Stimulated activated effector memory CD8-positive, alpha-beta T cell treated with anti-CD3 and anti-CD28 coated beads, Interleukin-12 subunit alpha, Interleukin-12 subunit beta, amount 100 ng/mL, for 72 hours (primary cell): ENCODE results near the gene SLAMF1.

Experiments used
- ATAC-seq: fragments of 150-1000 bp; cut with Tn5 transposase; 2 replicates; pipeline ENCODE4 v1.10.0; 2021
- DNase-seq, 2 donors: peaks; one replicate each; pipeline ENCODE4 v3.0.0; 2021 to 2022; ENCODE audit warnings: low spot score in 2 of 2
- H3K27ac Mint-ChIP-seq: one replicate; pipeline ENCODE4 v1.8.0; 2022; ENCODE audit warnings: mild to moderate bottlenecking, mixed read lengths
- H3K36me3 Mint-ChIP-seq: one replicate; pipeline ENCODE4 v1.8.0; 2022; ENCODE audit warnings: mild to moderate bottlenecking, mixed read lengths
- H3K4me1 Mint-ChIP-seq: one replicate; pipeline ENCODE4 v1.8.0; 2022; ENCODE audit warnings: mixed read lengths
- H3K4me3 Mint-ChIP-seq: one replicate; pipeline ENCODE4 v1.8.0; 2022; ENCODE audit warnings: mild to moderate bottlenecking, mixed read lengths
- H3K9me3 Mint-ChIP-seq: one replicate; pipeline ENCODE4 v1.8.0; 2022; ENCODE audit warnings: mixed read lengths

The SLAMF1 gene

DNA sequence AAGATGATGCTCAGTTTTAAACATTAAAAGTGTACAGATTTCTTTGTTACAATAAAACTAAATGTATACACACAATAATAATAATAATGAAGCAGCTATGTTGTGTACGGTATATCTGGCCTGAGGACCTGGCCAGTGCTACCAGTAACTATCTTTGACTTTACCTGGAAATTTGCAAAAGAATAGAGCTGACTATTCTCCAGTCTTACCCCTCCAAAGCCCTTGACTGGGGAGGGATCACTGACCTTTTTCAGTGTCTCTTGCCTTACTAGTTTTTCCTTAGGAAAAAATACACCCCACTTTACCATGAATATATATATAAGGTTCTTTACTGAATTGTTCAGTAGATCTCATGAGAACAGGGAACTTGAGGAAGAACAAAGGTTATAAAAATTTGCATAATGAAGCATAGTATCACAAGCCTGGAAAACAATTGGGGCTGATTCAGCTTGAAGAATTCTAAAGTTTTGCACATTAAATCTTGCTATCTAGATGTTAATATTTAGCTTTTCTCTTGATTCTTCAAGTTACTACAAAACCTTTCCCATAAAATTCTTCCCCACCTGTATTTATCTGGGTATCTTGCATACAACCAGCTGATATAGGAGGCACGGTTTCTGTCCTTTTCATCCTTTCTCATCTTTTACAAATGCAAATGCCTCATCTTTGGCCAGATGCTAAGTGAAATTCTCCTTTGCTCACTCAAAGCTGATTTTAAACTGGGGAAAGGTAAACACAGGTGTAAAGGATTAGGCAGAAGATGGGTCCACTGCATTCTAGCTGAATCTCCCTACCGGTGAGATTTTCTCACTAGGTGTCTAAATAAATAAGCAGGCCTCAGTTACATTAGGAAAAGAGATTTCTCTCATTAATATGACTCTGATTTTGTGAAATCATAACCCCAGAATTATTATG, 25.0 kb upstream of the SLAMF1 start:
- H3K27ac Mint-ChIP-seq: peak overlapping the region; percentile 75
- peaks cover 15% of the 10 kb centered on the region for H3K36me3 Mint-ChIP-seq
- H3K4me3 Mint-ChIP-seq: no peak overlapping the region
- DNase-seq: no peak
- peaks cover 30% of the 10 kb centered on the region for H3K4me1 Mint-ChIP-seq
- ATAC-seq: no peak
- peaks cover 7% of the 10 kb centered on the region for H3K9me3 Mint-ChIP-seq

DNA sequence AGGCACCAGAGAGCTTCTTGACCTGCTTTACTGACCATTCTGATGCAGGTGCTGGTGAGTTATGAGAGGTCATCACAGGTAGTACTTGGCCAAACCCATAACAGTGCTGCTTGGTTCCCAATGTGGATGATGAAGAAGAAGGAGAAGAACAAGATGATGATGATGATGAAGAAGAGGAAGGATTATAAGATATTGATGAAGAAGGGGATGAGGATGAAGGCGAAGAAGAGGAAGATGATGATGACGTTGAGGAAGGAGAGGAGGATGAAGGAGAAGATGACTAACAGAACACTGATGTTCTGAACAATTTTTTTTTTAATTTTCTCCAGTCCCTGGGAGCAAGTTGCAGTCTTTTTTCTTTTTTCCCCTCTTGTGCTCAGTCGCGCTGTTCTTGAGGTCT, 23.9 kb upstream of the SLAMF1 start:
- H3K4me1 Mint-ChIP-seq: peaks cover 36% of the 10 kb centered on the region
- DNase-seq: no peak
- ATAC-seq: no peak
- H3K27ac Mint-ChIP-seq: peak overlapping the region; percentile 75
- H3K36me3 Mint-ChIP-seq: peaks cover 3% of the 10 kb centered on the region
- H3K9me3 Mint-ChIP-seq: peaks cover 7% of the 10 kb centered on the region
- H3K4me3 Mint-ChIP-seq: no peak overlapping the region

DNA sequence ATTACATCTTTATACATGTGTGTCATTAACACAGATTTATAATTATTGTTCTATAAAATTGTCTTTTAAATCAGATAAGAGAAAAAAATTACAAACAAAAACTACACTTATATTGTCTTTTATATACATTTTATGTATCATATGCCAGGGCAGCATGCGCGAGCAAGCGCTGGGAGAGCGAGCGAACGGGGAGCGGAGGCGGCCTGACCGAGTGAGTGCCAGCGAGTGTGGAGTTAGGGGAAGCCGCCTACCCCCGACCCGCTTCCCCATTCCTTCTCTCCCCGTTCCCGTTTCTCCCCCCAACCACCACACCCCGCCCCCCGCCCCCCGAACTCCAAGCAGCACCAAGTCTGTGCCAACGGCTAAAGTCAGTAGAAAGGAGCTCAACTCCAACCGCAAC, 23.0 kb upstream of the SLAMF1 start:
- no peaks in the 10 kb centered on the region for H3K36me3 Mint-ChIP-seq
- DNase-seq: no peak
- H3K4me1 Mint-ChIP-seq: peaks cover 41% of the 10 kb centered on the region
- H3K27ac Mint-ChIP-seq: no peak overlapping the region
- ATAC-seq: no peak
- no peak overlapping the region for H3K4me3 Mint-ChIP-seq
- H3K9me3 Mint-ChIP-seq: peaks cover 7% of the 10 kb centered on the region

DNA sequence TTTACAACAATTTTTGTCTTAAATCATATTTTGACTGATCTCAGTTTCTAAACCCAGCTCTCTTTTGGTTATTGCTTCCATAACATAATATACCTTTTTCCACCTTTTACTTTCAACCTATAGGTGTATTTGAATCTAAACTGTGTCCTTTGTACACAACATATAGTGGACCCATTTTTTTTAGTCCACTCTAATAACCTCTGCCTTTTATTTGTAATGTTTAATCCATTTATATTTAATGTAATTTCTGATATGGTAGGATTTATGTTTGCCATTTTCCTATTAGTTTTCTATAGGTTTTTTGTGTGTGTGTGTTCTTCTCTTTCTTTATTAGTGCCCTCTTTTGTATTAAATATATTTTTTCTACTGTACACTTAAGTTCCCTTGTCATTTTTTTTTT, 22.4 kb upstream of the SLAMF1 start:
- Mint-ChIP-seq H3K4me1 (peaks cover 46% of the 10 kb centered on the region), H3K4me3 (no peak overlapping the region), H3K9me3 (peaks cover 7% of the 10 kb centered on the region), H3K36me3 (no peaks in the 10 kb centered on the region), H3K27ac (no peak overlapping the region)
- no peak for ATAC-seq
- no peak for DNase-seq

DNA sequence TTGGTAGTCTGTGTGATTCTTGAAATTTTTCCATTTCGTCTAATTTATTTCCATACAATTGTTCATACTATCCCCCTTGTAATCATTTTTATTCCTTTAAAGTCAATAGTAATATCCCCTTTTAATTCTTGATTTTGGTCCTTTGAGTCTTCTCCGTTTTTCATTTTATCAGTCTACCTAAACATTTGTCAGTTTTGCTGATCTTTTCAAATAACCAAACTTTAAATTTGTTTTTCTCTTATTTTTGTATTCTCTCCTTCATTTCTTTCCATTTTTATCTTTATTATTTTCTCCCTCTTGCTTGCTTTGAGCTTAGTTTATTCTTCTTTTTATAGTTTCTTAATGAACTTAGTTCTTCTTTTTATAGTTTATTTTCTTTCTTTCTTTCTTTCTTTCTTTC, 21.1 kb upstream of the SLAMF1 start:
- Mint-ChIP-seq H3K4me1 (peaks cover 60% of the 10 kb centered on the region), H3K27ac (no peak overlapping the region)
- ATAC-seq: no peak

DNA sequence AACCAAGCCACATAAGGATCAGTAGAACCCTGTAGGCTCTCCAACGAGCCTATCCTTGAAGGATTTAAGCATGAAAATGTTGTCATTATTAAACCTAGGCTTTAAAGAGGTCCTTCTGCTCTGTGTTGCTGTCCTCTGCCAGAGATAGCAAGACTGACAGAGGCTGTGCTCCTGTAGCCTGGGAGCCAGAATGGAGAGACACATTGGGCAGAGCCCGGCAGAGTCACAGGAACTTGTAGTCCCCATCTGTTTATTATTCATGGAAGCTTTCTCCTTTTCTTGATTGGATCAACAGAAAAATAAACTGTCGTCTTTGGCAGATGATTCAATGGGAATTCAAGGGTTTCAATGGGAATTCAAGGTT, 19.2 kb upstream of the SLAMF1 start:
- Mint-ChIP-seq H3K4me1 (peaks cover 72% of the 10 kb centered on the region), H3K9me3 (peaks cover 7% of the 10 kb centered on the region), H3K4me3 (peak overlapping the region; percentile 57), H3K36me3 (no peaks in the 10 kb centered on the region), H3K27ac (peak overlapping the region; percentile 82)
- DNase-seq (no peak), ATAC-seq (peak; percentile 64)

More for the DNA sequence above, 21.1 kb upstream of the SLAMF1 start:
- Mint-ChIP-seq H3K4me3 (peak overlapping the region; percentile 7), H3K36me3 (no peaks in the 10 kb centered on the region), H3K9me3 (peaks cover 7% of the 10 kb centered on the region)
- no peak for DNase-seq

DNA sequence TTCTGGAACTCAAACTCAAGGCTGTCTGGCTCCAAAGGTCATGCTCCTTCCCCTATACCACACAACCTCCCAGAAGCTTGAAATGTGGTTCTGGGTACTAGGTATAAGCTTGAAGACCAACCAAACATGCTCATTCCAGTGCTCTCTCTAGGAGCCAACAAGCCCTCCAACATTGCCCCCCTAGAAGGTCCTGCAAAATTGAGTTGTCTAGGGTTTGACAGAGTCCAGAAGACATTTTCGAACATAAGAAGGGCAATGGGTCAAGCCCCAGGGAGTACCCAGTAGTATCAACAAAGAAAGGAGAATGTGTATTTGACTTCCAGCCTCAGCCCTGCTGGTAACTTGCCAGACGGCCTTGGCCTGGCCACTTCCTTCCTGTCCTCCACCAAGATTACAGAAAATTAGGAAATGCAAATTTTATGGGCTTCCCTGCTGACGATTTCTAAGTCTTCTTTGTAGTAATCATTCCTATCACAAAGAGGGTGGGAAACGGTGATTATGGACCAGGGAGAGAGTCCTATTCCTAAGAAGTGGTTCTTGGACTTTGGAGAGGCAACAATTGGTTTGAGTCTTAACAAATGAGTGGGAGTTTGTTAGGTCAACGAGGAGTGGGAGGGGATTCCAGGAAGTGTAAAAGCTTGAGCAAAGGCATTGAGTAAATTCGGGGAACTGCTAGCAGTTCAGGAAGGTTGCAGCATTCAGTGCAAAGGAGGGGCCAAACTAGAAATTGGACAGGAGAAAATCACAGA, 18.7 kb upstream of the SLAMF1 start:
- DNase-seq (no peak), ATAC-seq (peak; percentile 66)
- no peaks in the 10 kb centered on the region for H3K36me3 Mint-ChIP-seq
- peaks cover 5% of the 10 kb centered on the region for H3K9me3 Mint-ChIP-seq
- H3K27ac Mint-ChIP-seq: peak overlapping the region; percentile 82
- peak overlapping the region; percentile 57 for H3K4me3 Mint-ChIP-seq
- peaks cover 66% of the 10 kb centered on the region for H3K4me1 Mint-ChIP-seq

DNA sequence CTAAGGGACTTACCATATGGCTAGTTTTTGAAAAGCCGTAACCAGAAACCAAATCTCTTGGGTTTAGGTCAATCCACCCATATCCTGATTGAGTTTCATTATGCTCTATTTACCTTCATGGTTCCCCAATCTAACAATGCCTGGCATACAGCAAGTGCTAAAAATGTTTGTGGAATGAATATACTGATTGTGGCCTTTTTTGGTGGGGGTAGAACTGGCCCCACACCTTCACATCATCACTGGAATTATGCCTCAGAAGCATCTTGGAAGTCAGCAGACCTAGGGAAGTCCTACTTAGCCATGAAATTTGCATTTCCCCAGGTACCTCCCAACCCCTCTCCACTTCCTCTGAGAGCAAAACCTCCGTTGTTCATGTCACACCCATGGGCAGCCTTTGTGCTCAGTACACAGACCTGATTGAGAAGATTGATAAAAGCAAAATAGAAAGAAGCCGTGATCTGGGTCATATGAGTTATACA, 17.8 kb upstream of the SLAMF1 start:
- no peaks in the 10 kb centered on the region for H3K36me3 Mint-ChIP-seq
- H3K27ac Mint-ChIP-seq: peak overlapping the region; percentile 82
- ATAC-seq (peak; percentile 81), DNase-seq (no peak)
- H3K4me1 Mint-ChIP-seq: peaks cover 64% of the 10 kb centered on the region
- H3K4me3 Mint-ChIP-seq: peak overlapping the region; percentile 57
- peaks cover 5% of the 10 kb centered on the region for H3K9me3 Mint-ChIP-seq

DNA sequence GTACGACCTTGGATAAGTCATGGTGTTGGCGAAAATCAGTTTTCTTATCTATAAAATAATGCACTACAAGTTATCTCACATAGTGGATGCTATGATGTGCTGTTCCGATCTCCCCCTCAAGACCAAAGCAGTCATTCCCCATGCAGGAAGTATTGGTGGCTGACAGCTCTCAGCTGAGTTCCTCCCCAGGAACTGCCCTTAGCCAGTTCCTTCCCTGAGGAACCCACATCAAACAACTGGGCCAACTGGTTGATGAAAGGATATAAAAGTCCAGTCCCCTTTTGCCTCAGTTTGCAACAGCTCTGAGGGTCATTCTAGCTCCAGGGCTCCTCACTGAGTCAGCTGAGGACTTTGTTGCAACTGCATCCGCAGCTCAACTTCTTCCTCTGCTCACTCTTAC, 16.1 kb upstream of the SLAMF1 start:
- ATAC-seq (no peak), DNase-seq (no peak)
- peak overlapping the region; percentile 57 for H3K4me3 Mint-ChIP-seq

DNA sequence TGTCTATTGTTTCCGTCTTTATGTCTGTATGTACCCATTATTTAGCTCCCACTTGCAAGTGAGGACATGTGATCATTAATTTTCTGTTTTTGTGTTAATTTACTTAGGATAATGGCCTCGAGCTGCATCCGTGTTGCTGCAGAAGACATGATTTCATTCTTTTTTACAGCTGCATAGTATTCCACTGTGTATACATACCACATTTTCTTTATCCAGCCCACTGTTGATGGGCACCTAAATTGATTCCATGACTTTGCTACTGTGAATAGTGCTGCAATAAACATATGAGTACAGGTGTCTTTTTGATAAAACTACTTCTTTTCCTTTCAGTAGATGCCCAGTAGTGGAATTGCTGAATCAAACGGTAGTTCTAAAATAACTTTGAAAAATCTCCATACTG, 12.7 kb upstream of the SLAMF1 start:
- Mint-ChIP-seq H3K27ac (no peak overlapping the region), H3K9me3 (no peaks in the 10 kb centered on the region), H3K4me3 (no peak overlapping the region), H3K4me1 (peaks cover 45% of the 10 kb centered on the region), H3K36me3 (no peaks in the 10 kb centered on the region)
- no peak for ATAC-seq
- peak in 1 of 2 donors; percentile 6 for DNase-seq

More for the DNA sequence above, 16.1 kb upstream of the SLAMF1 start:
- H3K9me3 Mint-ChIP-seq: peaks cover 2% of the 10 kb centered on the region
- peaks cover 59% of the 10 kb centered on the region for H3K4me1 Mint-ChIP-seq
- H3K27ac Mint-ChIP-seq: peak overlapping the region; percentile 82
- H3K36me3 Mint-ChIP-seq: no peaks in the 10 kb centered on the region

DNA sequence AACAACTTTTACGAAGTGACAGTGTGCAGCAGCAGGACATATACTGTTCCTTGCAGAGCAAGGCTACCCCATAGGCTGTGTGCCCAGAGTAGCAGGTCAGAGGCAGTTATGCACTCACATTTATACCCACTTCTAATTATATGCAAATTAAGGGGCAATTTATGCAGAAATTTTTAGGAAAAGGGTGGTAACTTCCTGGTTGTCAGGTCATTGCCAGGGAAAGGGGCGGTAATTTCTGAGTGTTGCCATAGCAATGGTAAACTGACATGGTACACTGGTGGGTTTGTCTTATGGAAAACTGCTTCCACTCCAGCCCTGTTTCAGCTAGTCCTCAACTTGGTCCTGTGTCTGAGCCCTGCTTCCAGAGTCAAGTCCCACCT, 12.0 kb upstream of the SLAMF1 start:
- Mint-ChIP-seq H3K4me3 (no peak overlapping the region), H3K36me3 (no peaks in the 10 kb centered on the region), H3K27ac (no peak overlapping the region), H3K9me3 (no peaks in the 10 kb centered on the region), H3K4me1 (peaks cover 42% of the 10 kb centered on the region)
- ATAC-seq: no peak
- DNase-seq: peak in 1 of 2 donors; percentile 22

DNA sequence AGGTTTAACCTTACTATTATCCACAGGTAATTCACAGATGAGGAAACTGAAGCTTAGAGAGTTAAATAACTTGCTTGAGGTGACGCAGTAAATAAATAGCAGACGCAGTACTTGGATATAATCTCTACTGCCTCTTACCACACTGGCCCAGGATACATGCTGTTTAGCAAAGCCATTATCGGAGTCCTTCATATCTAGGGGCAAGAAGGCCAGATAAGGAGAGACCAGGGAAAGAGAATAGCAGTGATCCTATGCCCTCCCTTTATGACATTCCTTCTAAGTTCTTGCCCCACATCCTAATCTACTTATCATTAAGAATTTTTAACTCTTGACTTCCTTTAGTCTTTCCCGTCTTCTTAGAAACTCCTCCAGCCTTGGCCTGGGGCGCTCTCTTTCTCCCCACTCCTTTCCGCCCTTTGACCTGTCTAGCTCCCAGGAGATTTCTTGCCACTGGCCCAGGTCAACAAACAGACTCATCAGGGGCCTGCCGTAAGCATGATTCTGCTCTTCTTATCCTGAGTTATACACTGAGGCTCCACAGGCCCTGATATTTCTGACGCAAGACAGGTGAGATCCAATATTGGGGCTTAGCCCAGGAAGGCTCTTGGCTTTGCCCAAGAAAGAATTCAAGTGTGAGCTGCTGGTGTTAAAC, 11.4 kb upstream of the SLAMF1 start:
- DNase-seq: peak in 1 of 2 donors; percentile 39
- peaks cover 41% of the 10 kb centered on the region for H3K4me1 Mint-ChIP-seq
- no peak overlapping the region for H3K27ac Mint-ChIP-seq
- H3K36me3 Mint-ChIP-seq: no peaks in the 10 kb centered on the region
- H3K4me3 Mint-ChIP-seq: no peak overlapping the region
- H3K9me3 Mint-ChIP-seq: no peaks in the 10 kb centered on the region
- no peak for ATAC-seq

DNA sequence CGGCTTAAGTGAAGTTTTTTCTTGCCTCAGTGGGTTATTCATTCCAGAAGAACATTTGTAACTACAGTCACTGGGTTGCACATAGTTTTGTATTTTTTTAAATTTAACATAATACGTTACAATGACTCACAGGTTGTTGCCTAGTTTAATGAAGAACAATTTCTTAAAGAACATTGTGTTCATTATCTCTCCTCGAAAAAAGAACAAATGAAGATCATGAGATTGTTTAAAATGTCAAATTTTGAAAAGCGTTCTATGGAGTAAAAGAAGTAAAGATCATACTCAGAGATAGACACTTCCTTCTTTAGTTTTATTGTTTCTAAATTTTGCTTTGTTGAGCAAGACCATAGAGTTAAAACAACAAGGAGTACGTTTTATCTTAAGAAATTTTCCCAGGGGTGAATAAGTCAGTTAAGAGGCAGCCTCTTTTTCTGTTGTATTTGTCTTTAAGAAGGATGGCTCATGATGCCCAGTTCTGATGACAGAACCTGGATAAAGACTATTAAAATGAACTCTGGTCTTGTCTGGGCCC, 10.5 kb upstream of the SLAMF1 start:
- ATAC-seq (no peak), DNase-seq (peak in 1 of 2 donors; percentile 20)
- H3K36me3 Mint-ChIP-seq: no peaks in the 10 kb centered on the region
- H3K4me1 Mint-ChIP-seq: peaks cover 41% of the 10 kb centered on the region
- no peak overlapping the region for H3K4me3 Mint-ChIP-seq
- H3K9me3 Mint-ChIP-seq: no peaks in the 10 kb centered on the region
- no peak overlapping the region for H3K27ac Mint-ChIP-seq

DNA sequence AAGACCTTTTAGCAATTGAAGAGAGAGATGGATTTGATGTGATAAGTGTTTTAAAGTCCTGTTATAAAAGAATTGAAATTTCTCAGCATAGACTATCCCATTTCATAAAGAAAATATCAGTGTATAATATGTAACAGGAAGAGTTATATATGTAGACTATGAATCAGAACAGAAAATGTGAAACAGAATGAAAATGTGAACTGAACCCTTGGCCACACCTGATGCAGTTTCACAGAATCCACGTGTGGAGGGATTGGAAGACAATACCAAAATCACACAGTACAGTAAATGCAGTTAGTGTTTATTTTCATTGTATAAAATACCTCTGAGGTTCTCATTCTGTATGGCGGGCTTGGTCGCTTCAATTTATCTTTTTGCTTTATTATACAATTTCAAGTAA, 9.9 kb upstream of the SLAMF1 start:
- Mint-ChIP-seq H3K9me3 (no peaks in the 10 kb centered on the region), H3K27ac (no peak overlapping the region), H3K4me1 (peaks cover 38% of the 10 kb centered on the region), H3K36me3 (no peaks in the 10 kb centered on the region), H3K4me3 (no peak overlapping the region)
- DNase-seq: peak in 1 of 2 donors; percentile 41
- ATAC-seq: peak; percentile 61

DNA sequence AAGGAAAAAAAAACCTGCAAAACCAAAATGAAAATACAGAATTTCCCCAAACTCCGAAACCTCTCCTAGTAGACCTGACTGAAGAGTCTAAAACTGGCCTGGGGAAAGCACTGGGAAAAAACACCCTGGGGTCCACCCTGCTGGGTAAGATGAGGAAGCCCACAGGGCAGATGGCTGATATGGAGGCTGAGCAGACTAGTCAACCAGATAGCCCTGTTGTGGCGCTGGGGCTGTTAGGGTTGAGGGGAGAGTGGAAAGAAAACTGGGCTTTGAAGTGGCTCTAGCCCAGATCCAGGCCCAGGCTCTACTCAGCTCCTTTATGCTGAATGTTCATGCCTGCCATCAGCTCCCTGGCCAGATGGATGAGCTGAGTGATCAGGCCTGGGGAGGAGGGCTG, 6.8 kb upstream of the SLAMF1 start:
- Mint-ChIP-seq H3K4me1 (peaks cover 51% of the 10 kb centered on the region), H3K36me3 (no peaks in the 10 kb centered on the region), H3K9me3 (no peaks in the 10 kb centered on the region), H3K4me3 (no peak overlapping the region), H3K27ac (peak overlapping the region; percentile 50)
- DNase-seq (no peak), ATAC-seq (no peak)
